DLD1 (cell line): Measurements from ENCODE around the gene TNFRSF4.
"Not testable (repeated sequence)": the region's sequence is repeated elsewhere in the genome, so short reads cannot be mapped to it uniquely, and the experiment has no call there.

Source experiments
- in situ Hi-C: cut with HindIII; loops from 2 replicates; pipeline ENCODE4 v1.10.0; 2017; ENCODE audit warnings: low sequenced_read_pairs

TNFRSF4 gene

GRCh38 chr1:1213345-1214265 is at the start of gene TNFRSF4:
TNFRSF4 (minus strand) TSS chr1:1214153; CDS start chr1:1214127, 26 bp downstream.
- in situ Hi-C loops = no loop called here

GRCh38 chr1:1262758-1263157 is 48.8 kb upstream of the TNFRSF4 start:
- in situ Hi-C loops = no loop called here

- in situ Hi-C loops = no loop called here
These were observed 48.1 kb upstream of the TNFRSF4 start for GRCh38 chr1:1262071-1262470.

DNA sequence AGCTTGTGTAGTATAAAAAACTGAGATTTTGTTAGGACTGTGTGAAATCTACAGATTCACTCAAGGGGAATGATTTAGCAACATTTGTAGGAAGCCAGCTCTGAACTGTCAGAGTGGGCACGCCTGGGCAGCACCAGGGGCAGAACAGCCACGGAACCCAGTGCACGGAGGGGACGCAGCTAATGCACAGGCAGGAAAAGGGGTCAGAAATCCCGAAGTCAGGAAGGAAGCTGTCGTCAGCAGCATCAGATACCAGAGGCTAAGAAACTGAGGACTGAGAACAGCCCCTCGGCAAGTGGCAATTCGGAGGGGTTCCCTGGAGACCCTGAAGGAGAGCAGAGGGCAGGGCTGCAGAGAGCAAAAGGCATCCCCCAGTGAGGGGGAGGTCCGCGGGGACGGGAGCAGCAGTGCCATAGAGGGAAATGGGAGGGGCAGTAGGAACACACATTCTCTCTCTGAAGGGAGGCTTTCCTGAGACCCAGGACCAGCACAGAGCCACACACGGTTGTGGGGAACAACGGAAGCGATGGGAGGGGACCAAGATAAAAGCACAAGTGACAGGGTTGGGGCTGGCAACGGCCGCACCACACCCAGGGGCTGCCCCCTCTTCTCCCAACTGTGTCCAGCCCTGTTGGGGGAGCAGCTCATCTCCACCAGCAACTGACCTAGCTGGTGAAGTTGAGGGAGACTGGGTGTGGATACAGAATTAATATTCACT is 47.0 kb upstream of the TNFRSF4 start:
- in situ Hi-C loops = no loop called here

- in situ Hi-C loops = no loop called here
These were observed 46.1 kb upstream of the TNFRSF4 start for GRCh38 chr1:1259951-1260600.

DNA sequence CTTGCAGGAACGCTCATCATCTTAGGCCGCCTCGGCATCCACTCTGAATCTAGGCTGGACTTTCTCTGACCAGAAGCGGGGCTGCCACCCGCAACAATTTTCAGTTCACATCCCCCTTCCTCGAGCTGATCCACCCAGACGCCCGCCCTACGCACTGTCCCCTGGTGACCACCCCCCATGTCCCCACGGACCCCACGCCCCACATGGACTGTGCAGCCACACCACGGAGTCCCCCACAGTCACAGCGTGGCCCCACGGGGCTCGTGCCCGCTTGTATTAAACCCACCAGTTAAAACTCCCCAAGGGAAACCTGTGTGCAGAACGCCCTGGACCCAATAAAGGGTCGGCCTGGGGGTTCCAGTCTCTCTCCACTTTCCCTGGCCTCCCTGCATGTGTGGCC is 45.6 kb upstream of the TNFRSF4 start:
- in situ Hi-C loops = no loop called here

DNA sequence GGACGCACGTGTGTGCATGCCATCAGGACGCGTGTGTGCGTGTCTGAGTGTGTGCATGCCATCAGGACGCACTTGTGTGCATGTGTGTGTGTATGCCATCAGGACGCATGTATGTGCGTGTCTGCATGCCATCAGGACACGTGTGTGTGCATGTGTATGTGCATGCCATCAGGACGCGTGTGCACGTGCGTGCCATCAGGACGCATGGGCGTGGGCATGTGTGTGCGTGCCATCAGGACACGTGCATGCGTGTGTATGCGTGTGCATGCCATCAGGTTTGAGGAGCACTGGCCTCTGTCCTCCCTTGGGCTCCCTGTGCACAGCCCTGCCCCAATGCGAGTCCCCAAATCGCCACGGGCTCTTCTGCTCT is 45.2 kb upstream of the TNFRSF4 start:
- in situ Hi-C loops = no loop called here

DNA sequence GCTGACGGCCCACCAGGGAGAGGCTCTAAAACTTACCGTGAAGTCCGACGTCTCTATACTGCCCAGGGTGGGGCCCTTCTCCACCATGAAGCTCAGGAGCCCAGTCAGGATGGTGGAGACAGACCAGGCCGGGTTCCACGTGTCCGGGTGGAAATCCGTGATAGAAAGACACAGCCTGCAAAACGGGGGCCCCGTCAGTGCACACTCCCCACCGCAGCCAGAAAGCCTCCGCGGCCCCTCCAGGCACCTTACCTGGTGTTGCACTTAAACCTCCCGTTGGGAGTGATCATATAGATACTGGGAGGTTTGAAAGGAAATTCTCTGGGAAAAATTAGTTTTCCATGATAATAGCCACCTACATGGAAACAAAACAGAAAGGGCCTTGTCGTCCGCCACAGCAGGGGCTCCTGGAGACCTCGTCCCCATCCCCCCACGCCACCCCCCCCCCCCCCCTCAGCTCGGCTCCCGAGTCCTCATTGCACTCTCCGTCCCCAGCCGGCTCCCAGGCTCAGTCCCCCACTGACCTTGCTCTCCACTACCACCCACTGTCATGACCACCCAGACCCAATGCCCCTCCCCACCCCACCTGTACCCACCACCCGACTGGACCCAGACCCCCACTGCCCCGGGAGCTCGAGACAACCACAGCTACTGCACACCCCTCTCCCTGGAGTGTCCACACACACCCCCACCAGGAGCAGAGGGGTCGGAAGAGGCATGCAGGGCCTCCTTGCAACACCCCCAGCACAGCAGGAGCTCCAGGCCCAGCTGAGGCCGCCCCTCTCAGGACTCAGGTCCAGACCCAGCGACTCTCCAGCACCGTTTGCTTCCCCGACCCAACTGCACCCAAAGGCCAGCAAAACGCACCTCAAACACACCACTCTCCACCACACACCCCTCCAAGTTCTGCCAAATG is 43.3 kb upstream of the TNFRSF4 start:
- in situ Hi-C loops = no loop called here

GRCh38 chr1:1255611-1256010 is 41.7 kb upstream of the TNFRSF4 start:
- in situ Hi-C loops = no loop called here

DNA sequence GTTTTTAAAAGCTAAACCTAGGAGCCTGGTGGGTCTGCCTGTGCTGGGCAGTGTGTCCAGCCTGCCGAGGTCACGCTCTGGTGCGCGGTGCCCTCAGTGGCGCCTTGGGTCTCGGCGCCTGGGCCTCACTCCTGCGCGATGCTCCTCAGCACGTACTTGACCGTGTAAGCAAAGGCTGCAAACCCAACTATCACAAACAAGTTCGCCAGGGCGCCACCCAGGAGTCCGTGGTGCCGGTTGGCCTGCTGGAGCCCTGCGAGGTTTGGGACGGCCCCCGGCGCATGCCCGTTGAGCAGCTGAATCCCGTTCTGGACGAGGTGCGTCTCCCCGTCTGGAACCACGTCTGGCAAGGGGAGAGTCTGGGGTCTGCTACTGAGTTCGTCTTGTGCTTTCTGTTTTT is 41.1 kb upstream of the TNFRSF4 start:
- in situ Hi-C loops = no loop called here

DNA sequence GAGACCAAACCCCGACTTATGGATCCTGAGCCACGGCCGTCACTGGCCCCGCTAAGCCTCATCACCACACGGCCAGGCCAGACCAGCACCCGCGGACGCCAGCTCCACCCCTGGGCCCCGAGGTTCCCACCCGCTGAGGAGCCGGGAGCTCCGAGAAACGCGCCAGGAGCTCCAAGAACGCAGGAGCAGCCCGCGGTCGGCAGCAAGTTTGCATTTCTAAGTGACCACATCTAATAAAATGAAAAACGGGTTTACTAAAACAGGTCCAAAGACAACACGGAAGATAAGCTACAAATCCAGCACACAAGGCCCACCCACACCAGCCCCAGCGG is 40.7 kb upstream of the TNFRSF4 start:
- in situ Hi-C loops = no loop called here

GRCh38 chr1:1253972-1254666 is 40.2 kb upstream of the TNFRSF4 start:
- in situ Hi-C loops = no loop called here

DNA sequence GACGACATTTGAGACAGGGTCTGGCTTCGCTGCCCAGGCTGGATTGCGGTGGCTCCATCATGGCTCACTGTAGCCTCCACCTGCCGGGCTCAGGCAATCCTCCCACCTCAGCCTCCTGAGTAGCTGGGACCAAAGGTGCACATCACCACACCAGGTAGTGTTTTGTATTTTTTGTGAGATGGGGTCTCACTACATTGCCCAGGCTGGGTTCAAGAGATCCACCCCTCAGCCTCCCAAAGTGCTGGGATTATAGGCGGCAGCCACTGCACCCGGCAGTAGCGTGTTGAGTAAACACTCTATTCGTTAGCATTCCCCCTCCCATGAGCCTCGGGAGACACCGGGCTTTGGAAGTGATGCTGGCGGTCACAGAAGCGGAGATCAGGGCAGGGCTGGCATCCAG is 39.4 kb upstream of the TNFRSF4 start:
- in situ Hi-C loops = no loop called here

DNA sequence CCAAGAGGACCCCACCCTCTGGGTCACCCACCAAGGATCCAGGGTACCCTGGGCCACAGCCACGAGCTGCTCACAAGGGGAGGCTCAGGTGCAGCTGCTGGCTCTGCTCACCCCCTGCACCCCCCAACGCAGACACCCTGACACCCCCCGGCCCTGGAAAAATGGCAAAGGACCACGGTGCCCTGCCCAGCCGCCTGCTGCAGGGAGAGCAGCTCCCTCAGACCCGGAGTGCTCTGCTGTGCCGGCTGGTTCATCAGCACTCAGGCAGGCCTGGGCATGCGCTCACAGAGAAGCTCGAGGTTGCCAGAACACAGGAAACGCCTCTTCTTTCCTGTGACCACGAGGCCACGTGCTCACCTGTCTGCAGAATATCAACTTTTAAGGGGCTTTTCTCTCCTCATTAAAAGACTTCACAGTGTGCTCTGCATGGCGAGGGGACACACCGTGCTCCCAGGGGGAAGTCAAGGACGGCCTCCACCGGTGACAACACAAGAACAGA is 36.9 kb upstream of the TNFRSF4 start:
- in situ Hi-C loops = no loop called here

DNA sequence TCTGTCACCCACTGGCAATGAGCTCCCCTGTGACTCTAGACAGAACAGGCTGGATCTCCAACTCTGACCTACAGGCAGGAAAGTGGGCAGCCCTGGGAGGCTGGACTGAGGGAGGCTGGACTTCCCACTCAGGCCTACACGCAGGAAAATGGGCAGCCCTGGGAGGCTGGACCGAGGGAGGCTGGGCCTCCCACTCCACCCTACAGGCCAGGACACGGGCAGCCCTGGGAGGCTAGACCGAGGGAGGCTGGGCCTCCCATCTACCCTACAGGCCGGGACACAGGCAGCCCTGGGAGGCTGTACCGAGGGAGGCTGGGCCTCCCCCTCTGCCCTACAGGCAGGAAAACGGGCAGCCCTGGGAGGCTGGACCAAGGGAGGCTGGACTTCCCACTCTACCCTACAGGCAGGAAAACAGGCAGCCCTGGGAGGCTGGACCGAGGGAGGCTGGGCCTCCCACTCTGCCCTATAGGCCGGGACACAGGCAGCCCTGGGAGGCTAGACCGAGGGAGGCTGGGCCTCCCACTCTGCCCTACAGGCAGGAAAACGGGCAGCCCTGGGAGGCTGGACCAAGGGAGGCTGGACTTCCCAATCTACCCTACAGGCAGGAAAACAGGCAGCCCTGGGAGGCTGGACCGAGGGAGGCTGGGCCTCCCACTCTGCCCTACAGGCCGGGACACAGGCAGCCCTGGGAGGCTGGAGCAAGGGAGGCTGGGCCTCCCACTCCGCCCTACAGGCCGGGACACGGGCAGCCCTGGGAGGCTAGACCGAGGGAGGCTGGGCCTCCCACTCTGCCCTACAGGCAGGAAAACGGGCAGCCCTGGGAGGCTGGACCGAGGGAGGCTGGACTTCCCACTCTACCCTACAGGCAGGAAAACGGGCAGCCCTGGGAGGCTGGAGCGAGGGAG is 34.3 kb upstream of the TNFRSF4 start:
- in situ Hi-C loops = not testable (repeated sequence)

DNA sequence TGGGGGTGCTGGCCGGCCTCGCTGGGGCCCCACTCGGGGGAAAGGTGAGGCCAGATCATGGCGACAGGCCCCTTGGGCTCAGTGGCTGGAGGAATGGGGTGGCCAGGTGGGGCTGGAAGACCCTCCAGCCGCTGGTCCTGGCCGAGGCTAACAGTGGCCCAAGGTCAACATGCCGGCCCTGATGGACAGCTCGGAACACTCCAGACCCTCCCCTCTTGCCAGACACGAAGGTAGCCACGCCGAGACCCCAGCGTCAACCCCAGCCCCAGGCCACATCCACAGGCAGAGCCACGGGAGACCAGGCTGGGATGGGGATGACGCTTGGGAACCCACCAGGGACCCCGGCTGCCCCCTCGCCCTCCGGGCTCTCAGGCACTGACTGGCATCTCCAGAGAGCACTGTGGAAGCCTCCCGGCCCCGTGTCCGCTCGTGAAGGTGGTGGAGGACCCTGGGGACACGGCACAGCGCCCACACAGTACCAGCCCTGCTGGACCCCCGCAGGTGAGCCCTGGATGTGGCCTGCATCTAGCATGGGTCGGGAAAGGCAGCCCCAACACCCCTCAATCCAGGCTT is 33.5 kb upstream of the TNFRSF4 start:
- in situ Hi-C loops = no loop called here

DNA sequence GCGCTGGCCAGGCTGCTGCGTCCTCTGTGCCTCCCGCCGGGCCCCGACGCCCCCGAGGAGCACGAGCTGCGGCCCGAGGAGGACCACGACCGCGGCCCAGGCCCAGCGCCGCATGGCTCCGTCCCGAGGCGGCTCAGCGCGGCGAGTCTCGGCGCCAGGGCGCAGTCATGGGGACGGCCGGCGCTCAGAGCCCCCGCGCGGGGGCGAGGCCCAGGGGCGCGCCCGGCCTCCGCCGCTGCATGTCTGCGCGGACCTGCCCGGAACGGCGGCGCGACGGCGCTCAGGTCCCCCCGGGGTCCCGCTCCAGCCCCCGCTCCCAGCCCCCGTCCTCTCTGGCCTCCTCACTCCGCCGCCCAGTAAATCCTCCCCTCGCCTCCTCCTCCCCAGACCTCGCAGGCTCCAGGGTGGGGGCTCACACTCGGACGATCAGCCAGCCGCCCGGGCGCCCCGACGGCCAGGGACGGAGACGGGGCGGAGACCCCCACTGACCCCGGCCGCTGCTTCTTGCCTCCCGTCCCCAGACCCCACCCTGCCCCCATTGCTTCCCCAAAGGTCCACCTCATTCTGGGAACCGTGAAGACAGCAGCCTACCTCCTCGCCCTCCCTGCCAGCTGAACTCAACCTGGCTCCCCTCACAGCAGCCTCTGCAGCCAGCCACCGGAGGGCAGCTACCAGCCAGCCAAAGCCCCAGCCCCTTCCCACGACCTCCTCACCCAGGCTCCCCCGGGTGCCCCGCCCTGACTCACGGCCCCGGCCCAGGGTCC is 32.8 kb upstream of the TNFRSF4 start, which contains the start of gene C1QTNF12:
Gene C1QTNF12, minus strand, starts transcription at position 146 of the 764 bp plus-strand sequence. Its CDS starts 32 bp downstream, at position 114.
- in situ Hi-C loops = no loop called here
